Neural progenitor cell (in vitro differentiated cells): ENCODE measurements around the gene TVP23A. TPM values are rescaled to one million over a fixed set of nuclear protein-coding genes. Genes with fewer than 3 reads are reported as not detected.
A peak's percentile ranks its signal among the peaks of the same experiment; 100 is the strongest.

Experiments used
- DNase-seq: peaks from one replicate; pipeline ENCODE4 v3.0.0-alpha.2; 2016; ENCODE audit warnings: low spot score
- H2AFZ ChIP-seq: fragments of 200-600 bp; sonication (generic); replicated peaks from 2 replicates; pipeline ENCODE4 v1.6.1; 2016; ENCODE audit warnings: antibody characterized with exemption
- H3F3A ChIP-seq: fragments of 200-600 bp; sonication (generic); 2 replicates; pipeline ENCODE4 v1.6.1; 2016; ENCODE audit warnings: antibody characterized with exemption, low read depth
- H3K27ac ChIP-seq: fragments of 200-600 bp; sonication (generic); 2 replicates; pipeline ENCODE4 v1.5.1; 2016; ENCODE audit warnings: mild to moderate bottlenecking
- H3K27me3 ChIP-seq: fragments of 200-600 bp; sonication (generic); 2 replicates; pipeline ENCODE4 v1.6.1; 2016; ENCODE audit warnings: mild to moderate bottlenecking, moderate library complexity
- H3K36me3 ChIP-seq: fragments of 200-600 bp; sonication (generic); 2 replicates; pipeline ENCODE4 v1.5.1; 2016
- H3K4me1 ChIP-seq: fragments of 200-600 bp; sonication (generic); 2 replicates; pipeline ENCODE4 v1.6.1; 2016; ENCODE audit warnings: mixed run types
- H3K4me2 ChIP-seq: fragments of 200-600 bp; sonication (generic); 2 replicates; pipeline ENCODE4 v1.6.1; 2016
- H3K4me3 ChIP-seq: fragments of 200-600 bp; sonication (generic); 2 replicates; pipeline ENCODE4 v1.5.1; 2016
- H3K79me2 ChIP-seq: fragments of 200-600 bp; sonication (generic); 2 replicates; pipeline ENCODE4 v1.6.1; 2016; ENCODE audit warnings: low read depth
- H3K9ac ChIP-seq: fragments of 200-600 bp; sonication (generic); 2 replicates; pipeline ENCODE4 v1.6.1; 2016
- H3K9me3 ChIP-seq: fragments of 200-600 bp; sonication (generic); 2 replicates; pipeline ENCODE4 v1.5.1; 2016; ENCODE audit warnings: low read depth
- H4K20me1 ChIP-seq: fragments of 200-600 bp; sonication (generic); 2 replicates; pipeline ENCODE4 v1.6.1; 2016; ENCODE audit warnings: low read depth
- H3K27ac Mint-ChIP-seq: 3 replicates; pipeline ENCODE4 v1.8.0; 2021; ENCODE audit warnings: mixed read lengths
- H3K27me3 Mint-ChIP-seq: 2 replicates; pipeline ENCODE4 v1.8.0; 2022; ENCODE audit warnings: low read depth, mild to moderate bottlenecking, inconsistent platforms, moderate library complexity, mixed read lengths; ENCODE audit not compliant: insufficient read depth
- H3K36me3 Mint-ChIP-seq: 3 replicates; pipeline ENCODE4 v1.8.0; 2021; ENCODE audit warnings: mixed read lengths
- H3K4me1 Mint-ChIP-seq: 3 replicates; pipeline ENCODE4 v1.8.0; 2021; ENCODE audit warnings: mixed read lengths
- H3K4me3 Mint-ChIP-seq: 3 replicates; pipeline ENCODE4 v1.8.0; 2021; ENCODE audit warnings: mild to moderate bottlenecking, moderate library complexity, mixed read lengths
- H3K9me3 Mint-ChIP-seq: 3 replicates; pipeline ENCODE4 v1.8.0; 2020; ENCODE audit warnings: mixed read lengths
- EZH2 ChIP-seq: fragments of 200-600 bp; sonication (generic); IDR thresholded peaks from 2 replicates; pipeline ENCODE4 v1.6.1; 2017; ENCODE audit warnings: antibody characterized with exemption, mild to moderate bottlenecking, moderate library complexity
- EZH2phosphoT487 ChIP-seq: fragments of 200-600 bp; sonication (generic); IDR thresholded peaks from 2 replicates; pipeline ENCODE4 v1.6.1; 2017; ENCODE audit warnings: antibody characterized with exemption
- total RNA-seq: library from RNA; depleted of rRNA; stranded (reverse); fragments of >200 nt; gene quantifications from 2 replicates; pipeline ENCODE4 v1.2.3, GENCODE V29; 2015; ENCODE audit warnings: low replicate concordance
- TF ChIP-seq, protein P1 (sequence below): fragments of 200-600 bp; sonication (generic); IDR thresholded peaks from 2 replicates; pipeline ENCODE4 v1.5.1; 2017; ENCODE audit warnings: antibody characterized with exemption, mild to moderate bottlenecking

TVP23A gene
- total RNA-seq, 1 donor from 2014 or later: 3.5 TPM

DNA sequence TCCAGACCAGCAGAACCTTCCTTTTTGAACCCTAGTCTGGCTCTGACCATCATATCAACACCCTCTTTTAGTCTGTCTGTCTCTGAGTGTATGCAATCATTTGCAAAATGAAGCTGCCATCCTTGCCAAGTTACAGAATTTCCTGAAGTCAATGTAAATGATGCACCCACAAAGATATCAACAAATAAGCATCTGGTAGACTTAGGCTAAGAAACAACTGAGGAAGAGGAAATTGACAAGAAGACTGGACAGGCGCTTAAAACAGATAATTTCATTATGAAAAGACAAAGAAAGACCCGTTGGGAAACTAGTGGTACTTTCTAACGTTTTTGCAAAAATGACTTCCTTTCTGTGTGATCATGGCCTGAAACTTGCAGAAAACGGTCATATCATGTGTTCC lies 33.7 kb upstream of the TVP23A start:
- Histone ChIP-seq H3K27ac (no peak overlapping the region), H3K4me3 (no peak overlapping the region), H3K9me3 (no peaks in the 10 kb centered on the region), H3K36me3 (no peaks in the 10 kb centered on the region), H4K20me1 (no peaks in the 10 kb centered on the region), H2AFZ (no peak overlapping the region), H3K4me1 (no peaks in the 10 kb centered on the region), H3F3A (no peaks in the 10 kb centered on the region), H3K27me3 (no peaks in the 10 kb centered on the region), H3K9ac (no peak overlapping the region), H3K4me2 (no peak overlapping the region), H3K79me2 (no peaks in the 10 kb centered on the region)
- H3K27ac Mint-ChIP-seq: no peak overlapping the region
- no peaks in the 10 kb centered on the region for H3K4me1 Mint-ChIP-seq
- no peaks in the 10 kb centered on the region for H3K9me3 Mint-ChIP-seq
- no peaks in the 10 kb centered on the region for H3K36me3 Mint-ChIP-seq
- H3K4me3 Mint-ChIP-seq: no peak overlapping the region
- no peak for DNase-seq
- TF ChIP-seq EZH2phosphoT487 (no peak), EZH2 (no peak)
- TF ChIP-seq, protein P1, sequence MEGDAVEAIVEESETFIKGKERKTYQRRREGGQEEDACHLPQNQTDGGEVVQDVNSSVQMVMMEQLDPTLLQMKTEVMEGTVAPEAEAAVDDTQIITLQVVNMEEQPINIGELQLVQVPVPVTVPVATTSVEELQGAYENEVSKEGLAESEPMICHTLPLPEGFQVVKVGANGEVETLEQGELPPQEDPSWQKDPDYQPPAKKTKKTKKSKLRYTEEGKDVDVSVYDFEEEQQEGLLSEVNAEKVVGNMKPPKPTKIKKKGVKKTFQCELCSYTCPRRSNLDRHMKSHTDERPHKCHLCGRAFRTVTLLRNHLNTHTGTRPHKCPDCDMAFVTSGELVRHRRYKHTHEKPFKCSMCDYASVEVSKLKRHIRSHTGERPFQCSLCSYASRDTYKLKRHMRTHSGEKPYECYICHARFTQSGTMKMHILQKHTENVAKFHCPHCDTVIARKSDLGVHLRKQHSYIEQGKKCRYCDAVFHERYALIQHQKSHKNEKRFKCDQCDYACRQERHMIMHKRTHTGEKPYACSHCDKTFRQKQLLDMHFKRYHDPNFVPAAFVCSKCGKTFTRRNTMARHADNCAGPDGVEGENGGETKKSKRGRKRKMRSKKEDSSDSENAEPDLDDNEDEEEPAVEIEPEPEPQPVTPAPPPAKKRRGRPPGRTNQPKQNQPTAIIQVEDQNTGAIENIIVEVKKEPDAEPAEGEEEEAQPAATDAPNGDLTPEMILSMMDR: no peak
- H3K27me3 Mint-ChIP-seq: peaks cover 3% of the 10 kb centered on the region

GRCh38 chr16:10851512-10851911 lies 32.9 kb upstream of the TVP23A start:
- no peak for TF ChIP-seq EZH2
- TF ChIP-seq, protein P1: no peak
- TF ChIP-seq EZH2phosphoT487: no peak
- Histone ChIP-seq H2AFZ (no peak overlapping the region), H3K4me2 (no peak overlapping the region), H4K20me1 (no peaks in the 10 kb centered on the region), H3K27me3 (no peaks in the 10 kb centered on the region), H3K9me3 (no peaks in the 10 kb centered on the region), H3F3A (no peaks in the 10 kb centered on the region), H3K4me3 (no peak overlapping the region), H3K79me2 (no peaks in the 10 kb centered on the region), H3K36me3 (no peaks in the 10 kb centered on the region), H3K4me1 (no peaks in the 10 kb centered on the region), H3K27ac (no peak overlapping the region), H3K9ac (no peak overlapping the region)
- no peak overlapping the region for H3K27ac Mint-ChIP-seq
- DNase-seq: peak; percentile 37
- no peaks in the 10 kb centered on the region for H3K36me3 Mint-ChIP-seq
- no peaks in the 10 kb centered on the region for H3K9me3 Mint-ChIP-seq
- no peaks in the 10 kb centered on the region for H3K4me1 Mint-ChIP-seq
- H3K27me3 Mint-ChIP-seq: peaks cover 3% of the 10 kb centered on the region
- H3K4me3 Mint-ChIP-seq: no peak overlapping the region

GRCh38 chr16:10850478-10850850 lies 31.9 kb upstream of the TVP23A start:
- H3K27ac Mint-ChIP-seq: no peak overlapping the region

More at GRCh38 chr16:10850478-10850850, 31.9 kb upstream of the TVP23A start:
- Histone ChIP-seq H3K36me3 (no peaks in the 10 kb centered on the region), H3K4me2 (no peak overlapping the region), H3K27me3 (no peaks in the 10 kb centered on the region), H3K27ac (no peak overlapping the region), H3K4me3 (no peak overlapping the region), H3F3A (no peaks in the 10 kb centered on the region), H3K9ac (no peak overlapping the region), H3K79me2 (no peaks in the 10 kb centered on the region), H3K4me1 (no peaks in the 10 kb centered on the region), H2AFZ (no peak overlapping the region), H4K20me1 (no peaks in the 10 kb centered on the region), H3K9me3 (no peaks in the 10 kb centered on the region)
- no peaks in the 10 kb centered on the region for H3K4me1 Mint-ChIP-seq
- peaks cover 3% of the 10 kb centered on the region for H3K27me3 Mint-ChIP-seq
- H3K4me3 Mint-ChIP-seq: no peak overlapping the region
- no peak for TF ChIP-seq EZH2
- TF ChIP-seq, protein P1: no peak
- TF ChIP-seq EZH2phosphoT487: no peak
- no peak for DNase-seq
- no peaks in the 10 kb centered on the region for H3K9me3 Mint-ChIP-seq
- no peaks in the 10 kb centered on the region for H3K36me3 Mint-ChIP-seq
